HEK293T (cell line): Measurements from ENCODE around the gene HOXB5.

Source experiments
- CTCF ChIA-PET: fragments of 350-600 bp; formaldehyde crosslinking; extraction: SDS; loops from one replicate; lab custom pipeline; 2021; ENCODE audit warnings: antibody characterized with exemption, inconsistent platforms; lab: Yijun Ruan, JAX
- POLR2A ChIA-PET: fragments of 350-600 bp; formaldehyde crosslinking; extraction: SDS; loops from one replicate; lab custom pipeline; 2020; ENCODE audit warnings: antibody characterized with exemption, inconsistent platforms; lab: Yijun Ruan, JAX
- DNase-seq: peaks from one replicate; pipeline ENCODE4 v3.0.0; 2012; ENCODE audit warnings: mixed read lengths; ENCODE audit errors: extremely low spot score
- ARNT ChIP-seq: fragments of 450-650 bp; IDR thresholded peaks from 2 replicates; pipeline ENCODE4 v1.6.1; 2017; ENCODE audit warnings: mild to moderate bottlenecking
- BHLHE40 ChIP-seq: fragments of 450-650 bp; IDR thresholded peaks from 2 replicates; pipeline ENCODE4 v1.6.1; 2016; ENCODE audit warnings: mild to moderate bottlenecking, moderate library complexity, borderline replicate concordance
- CTBP1 ChIP-seq: fragments of 450-650 bp; IDR thresholded peaks from 2 replicates; pipeline ENCODE4 v1.6.1; 2016; ENCODE audit warnings: borderline replicate concordance
- ELF4 ChIP-seq: fragments of 450-650 bp; IDR thresholded peaks from 2 replicates; pipeline ENCODE4 v1.6.1; 2017; ENCODE audit warnings: antibody characterized with exemption
- FOXA1 ChIP-seq: fragments of 450-650 bp; IDR thresholded peaks from 2 replicates; pipeline ENCODE4 v1.6.1; 2016; ENCODE audit warnings: mild to moderate bottlenecking
- FOXK2 ChIP-seq: fragments of 450-650 bp; IDR thresholded peaks from 2 replicates; pipeline ENCODE4 v1.6.1; 2016; ENCODE audit warnings: mild to moderate bottlenecking
- FOXM1 ChIP-seq: fragments of 450-650 bp; IDR thresholded peaks from 2 replicates; pipeline ENCODE4 v1.6.1; 2017; ENCODE audit warnings: mild to moderate bottlenecking, borderline replicate concordance
- HDGF ChIP-seq: fragments of 450-650 bp; IDR thresholded peaks from 2 replicates; pipeline ENCODE4 v1.6.1; 2017; ENCODE audit warnings: antibody characterized with exemption, borderline replicate concordance
- L3MBTL2 ChIP-seq: fragments of 450-650 bp; conservative IDR thresholded peaks from 2 replicates; pipeline ENCODE4 v1.6.1; 2016; ENCODE audit warnings: mild to moderate bottlenecking
- LEF1 ChIP-seq: fragments of 450-650 bp; IDR thresholded peaks from 2 replicates; pipeline ENCODE4 v1.6.1; 2017; ENCODE audit warnings: mild to moderate bottlenecking, borderline replicate concordance
- NFRKB ChIP-seq: fragments of 450-650 bp; IDR thresholded peaks from 2 replicates; pipeline ENCODE4 v1.6.1; 2016; ENCODE audit warnings: mild to moderate bottlenecking, moderate library complexity
- SP1 ChIP-seq: fragments of 450-650 bp; IDR thresholded peaks from 2 replicates; pipeline ENCODE4 v1.6.1; 2017
- SUZ12 ChIP-seq: fragments of 450-650 bp; IDR thresholded peaks from 2 replicates; pipeline ENCODE4 v1.6.1; 2016; ENCODE audit warnings: mild to moderate bottlenecking
- TARDBP ChIP-seq: fragments of 450-650 bp; IDR thresholded peaks from 2 replicates; pipeline ENCODE4 v1.6.1; 2016
- ZNF384 ChIP-seq: fragments of 450-650 bp; IDR thresholded peaks from 2 replicates; pipeline ENCODE4 v1.6.1; 2016
- TF ChIP-seq, protein P1 (sequence below): fragments of 450-650 bp; IDR thresholded peaks from 2 replicates; pipeline ENCODE4 v1.6.1; 2016

Gene HOXB5

GRCh38 chr17:48553826-48554225 lies 39.8 kb downstream of the HOXB5 start:
- TF ChIP-seq TARDBP: no peak
- no peak for TF ChIP-seq FOXK2
- DNase-seq: no peak
- ChIA-PET POLR2A (no interaction called here), CTCF (no interaction called here)

DNA sequence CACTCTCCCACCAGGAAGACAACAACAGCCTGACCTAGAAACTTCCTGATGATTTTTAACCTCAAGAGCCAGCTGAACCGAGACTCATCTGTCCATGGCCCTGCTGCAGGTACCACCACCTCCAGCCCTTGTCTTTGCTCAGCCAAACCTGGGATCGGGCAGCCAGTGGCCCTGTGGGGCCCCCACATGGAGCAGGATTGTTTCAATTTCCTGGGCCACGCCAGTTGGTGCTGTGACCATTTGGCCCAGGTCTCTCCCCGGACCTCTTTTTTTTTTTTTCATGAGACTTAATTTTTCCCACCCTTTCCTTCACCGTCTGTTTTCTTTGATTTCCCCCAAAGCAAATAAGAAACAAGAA lies 40.4 kb downstream of the HOXB5 start:
- TF ChIP-seq CTBP1: no peak
- TF ChIP-seq FOXK2: no peak
- no peak for TF ChIP-seq BHLHE40
- no peak for TF ChIP-seq NFRKB
- no peak for TF ChIP-seq SP1
- TF ChIP-seq L3MBTL2: no peak
- TF ChIP-seq LEF1: no peak
- no peak for TF ChIP-seq FOXA1
- CTCF ChIA-PET: no interaction called here
- POLR2A ChIA-PET: no interaction called here
- DNase-seq: no peak

GRCh38 chr17:48552466-48553189 lies 41.0 kb downstream of the HOXB5 start:
- POLR2A ChIA-PET: no interaction called here
- CTCF ChIA-PET: no interaction called here

GRCh38 chr17:48551596-48552465 lies 41.7 kb downstream of the HOXB5 start:
- no peak for DNase-seq
- TF ChIP-seq SP1 (no peak), FOXM1 (no peak), TARDBP (no peak), FOXA1 (no peak), NFRKB (no peak)
- CTCF ChIA-PET: no interaction called here
- POLR2A ChIA-PET: no interaction called here

More at GRCh38 chr17:48552466-48553189, 41.0 kb downstream of the HOXB5 start:
- TF ChIP-seq FOXK2 (no peak), NFRKB (no peak), L3MBTL2 (no peak), CTBP1 (no peak), LEF1 (no peak), TARDBP (no peak), FOXM1 (no peak), BHLHE40 (no peak), ELF4 (no peak), FOXA1 (no peak), HDGF (no peak), SP1 (no peak), SUZ12 (no peak), ZNF384 (no peak), ARNT (no peak)
- TF ChIP-seq, protein P1, sequence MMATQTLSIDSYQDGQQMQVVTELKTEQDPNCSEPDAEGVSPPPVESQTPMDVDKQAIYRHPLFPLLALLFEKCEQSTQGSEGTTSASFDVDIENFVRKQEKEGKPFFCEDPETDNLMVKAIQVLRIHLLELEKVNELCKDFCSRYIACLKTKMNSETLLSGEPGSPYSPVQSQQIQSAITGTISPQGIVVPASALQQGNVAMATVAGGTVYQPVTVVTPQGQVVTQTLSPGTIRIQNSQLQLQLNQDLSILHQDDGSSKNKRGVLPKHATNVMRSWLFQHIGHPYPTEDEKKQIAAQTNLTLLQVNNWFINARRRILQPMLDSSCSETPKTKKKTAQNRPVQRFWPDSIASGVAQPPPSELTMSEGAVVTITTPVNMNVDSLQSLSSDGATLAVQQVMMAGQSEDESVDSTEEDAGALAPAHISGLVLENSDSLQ: no peak
- DNase-seq: no peak

DNA sequence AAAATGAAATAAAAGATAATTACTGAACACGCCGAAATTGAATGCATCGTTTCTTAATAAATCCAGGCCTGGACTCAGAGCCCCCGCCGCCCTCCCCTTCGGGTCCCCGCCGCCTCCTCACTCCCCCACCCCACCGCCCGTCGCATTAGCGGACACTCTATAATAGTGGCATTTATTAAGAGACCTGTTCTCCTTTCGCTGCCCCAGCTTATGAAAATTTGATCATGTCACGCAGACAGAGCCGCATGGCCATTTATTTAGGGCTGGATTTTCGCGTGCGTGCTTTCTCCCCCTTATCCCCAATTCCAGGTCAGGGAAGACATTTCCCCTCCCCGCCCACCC lies 42.4 kb downstream of the HOXB5 start:
- POLR2A ChIA-PET: no interaction called here
- no peak for DNase-seq
- TF ChIP-seq, protein P1: no peak
- CTCF ChIA-PET: no interaction called here

GRCh38 chr17:48550502-48551213 lies 42.9 kb downstream of the HOXB5 start:
- POLR2A ChIA-PET: no interaction called here
- TF ChIP-seq ELF4 (no peak), BHLHE40 (no peak), HDGF (no peak), NFRKB (no peak), TARDBP (no peak), ARNT (no peak), FOXK2 (no peak), ZNF384 (no peak), L3MBTL2 (no peak), SUZ12 (no peak), SP1 (no peak), CTBP1 (no peak), FOXA1 (no peak)
- TF ChIP-seq, protein P1: no peak
- CTCF ChIA-PET: no interaction called here
- no peak for DNase-seq
